Astrocyte of the spinal cord (primary cell): Measurements from ENCODE around the gene CWC27.
"Not testable (repeated sequence)": the region's sequence is repeated elsewhere in the genome, so short reads cannot be mapped to it uniquely, and the experiment has no call there.

ENCODE experiments used
- DNase-seq: peaks from one replicate; pipeline ENCODE4 v3.0.0; 2011; ENCODE audit warnings: low read depth, low spot score
- H3K4me3 ChIP-seq: 2 replicates; pipeline ENCODE4 v1.5.1; 2011; ENCODE audit warnings: low read depth, mild to moderate bottlenecking, low read length, moderate library complexity
- in situ Hi-C: cut with HindIII; loops from 2 replicates; pipeline ENCODE4 v1.10.0; 2017; ENCODE audit warnings: low sequenced_read_pairs
- TF ChIP-seq, protein P1 (sequence below): IDR thresholded peaks from 2 replicates; pipeline ENCODE4 v1.5.1; 2012; ENCODE audit warnings: low read depth, mild to moderate bottlenecking, low read length, inconsistent platforms

Gene CWC27

DNA sequence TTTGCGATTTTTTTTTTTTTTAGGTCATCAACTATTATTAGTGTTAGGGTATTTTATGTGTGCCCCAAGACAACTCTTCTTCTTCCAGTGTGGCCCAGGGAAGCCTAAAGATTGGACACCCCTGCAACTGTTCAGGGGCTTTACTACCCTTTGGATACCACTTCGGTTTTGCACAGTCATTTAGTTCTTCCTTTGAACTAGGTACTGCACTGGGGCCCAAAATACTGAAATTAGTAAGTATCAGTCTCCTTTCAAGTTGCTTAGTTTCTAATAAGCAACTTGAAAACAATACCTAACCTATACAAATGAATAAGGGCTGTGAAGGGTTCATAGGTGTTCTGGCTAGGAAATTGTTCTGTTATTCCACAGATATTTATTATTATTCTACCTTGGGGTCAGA, 45.3 kb downstream of the CWC27 start:
- no peak overlapping the region for H3K4me3 ChIP-seq
- no peak for DNase-seq
- TF ChIP-seq, protein P1, sequence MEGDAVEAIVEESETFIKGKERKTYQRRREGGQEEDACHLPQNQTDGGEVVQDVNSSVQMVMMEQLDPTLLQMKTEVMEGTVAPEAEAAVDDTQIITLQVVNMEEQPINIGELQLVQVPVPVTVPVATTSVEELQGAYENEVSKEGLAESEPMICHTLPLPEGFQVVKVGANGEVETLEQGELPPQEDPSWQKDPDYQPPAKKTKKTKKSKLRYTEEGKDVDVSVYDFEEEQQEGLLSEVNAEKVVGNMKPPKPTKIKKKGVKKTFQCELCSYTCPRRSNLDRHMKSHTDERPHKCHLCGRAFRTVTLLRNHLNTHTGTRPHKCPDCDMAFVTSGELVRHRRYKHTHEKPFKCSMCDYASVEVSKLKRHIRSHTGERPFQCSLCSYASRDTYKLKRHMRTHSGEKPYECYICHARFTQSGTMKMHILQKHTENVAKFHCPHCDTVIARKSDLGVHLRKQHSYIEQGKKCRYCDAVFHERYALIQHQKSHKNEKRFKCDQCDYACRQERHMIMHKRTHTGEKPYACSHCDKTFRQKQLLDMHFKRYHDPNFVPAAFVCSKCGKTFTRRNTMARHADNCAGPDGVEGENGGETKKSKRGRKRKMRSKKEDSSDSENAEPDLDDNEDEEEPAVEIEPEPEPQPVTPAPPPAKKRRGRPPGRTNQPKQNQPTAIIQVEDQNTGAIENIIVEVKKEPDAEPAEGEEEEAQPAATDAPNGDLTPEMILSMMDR = no peak
- in situ Hi-C loops = no loop called here

GRCh38 chr5:64818245-64818644, 49.5 kb downstream of the CWC27 start:
- in situ Hi-C loops = no loop called here
- TF ChIP-seq, protein P1 = no peak
- no peak overlapping the region for H3K4me3 ChIP-seq
- DNase-seq = no peak

- in situ Hi-C loops, DNase-seq, H3K4me3 ChIP-seq: not testable (repeated sequence)
Observed at GRCh38 chr5:64819345-64819744, 50.6 kb downstream of the CWC27 start.

- TF ChIP-seq, protein P1 = no peak
- in situ Hi-C loops = no loop called here
- DNase-seq = no peak
- no peak overlapping the region for H3K4me3 ChIP-seq
Observed at GRCh38 chr5:64822320-64822719, 53.6 kb downstream of the CWC27 start.

DNA sequence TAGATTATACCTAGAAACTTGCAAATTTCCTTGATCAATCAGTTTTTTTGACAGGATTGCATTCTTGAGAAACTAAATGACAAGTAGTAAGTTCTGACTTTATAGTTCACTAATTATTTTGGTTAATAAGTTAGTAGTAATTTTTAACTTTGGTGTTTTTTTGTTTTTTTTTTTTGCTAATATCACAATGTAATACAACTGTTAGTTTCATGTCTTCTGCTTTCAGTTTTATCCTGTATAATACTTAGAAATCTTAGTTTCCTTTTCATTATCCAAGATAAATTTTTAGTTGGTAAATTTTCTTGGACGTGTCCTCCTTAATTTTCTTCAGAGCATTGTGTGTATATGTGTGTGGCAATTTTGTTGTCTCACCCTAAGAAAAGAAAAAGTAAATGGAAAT, 57.8 kb downstream of the CWC27 start:
- H3K4me3 ChIP-seq = no peak overlapping the region
- TF ChIP-seq, protein P1 = no peak
- in situ Hi-C loops = no loop called here
- DNase-seq = no peak

- no peak overlapping the region for H3K4me3 ChIP-seq
- in situ Hi-C loops = no loop called here
- TF ChIP-seq, protein P1 = no peak
- no peak for DNase-seq
Observed at GRCh38 chr5:64827703-64828102, 59.0 kb downstream of the CWC27 start.

- H3K4me3 ChIP-seq, DNase-seq, in situ Hi-C loops: not testable (repeated sequence)
Observed at GRCh38 chr5:64830650-64831049, 61.9 kb downstream of the CWC27 start.

DNA sequence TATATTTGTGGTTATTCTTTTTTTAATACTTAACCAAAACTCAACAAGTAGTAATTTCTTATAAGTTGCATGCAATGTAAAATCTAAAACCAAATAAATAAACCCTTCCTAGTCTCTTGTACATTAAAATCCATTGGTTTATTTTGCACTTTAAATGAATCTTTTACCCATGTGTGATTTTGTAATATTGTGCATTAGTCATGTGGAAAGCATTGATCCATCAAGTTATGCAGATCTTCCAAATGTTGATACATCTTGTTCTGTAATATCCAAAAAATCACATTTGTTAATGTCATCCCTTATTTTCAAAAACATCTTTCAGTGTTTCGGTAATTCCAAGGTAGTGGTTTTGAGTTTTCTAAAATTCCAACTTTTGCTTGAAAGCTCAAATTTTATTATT, 63.3 kb downstream of the CWC27 start:
- DNase-seq = no peak
- in situ Hi-C loops = no loop called here
- TF ChIP-seq, protein P1 = no peak
- no peak overlapping the region for H3K4me3 ChIP-seq
